Astrocyte (in vitro differentiated cells and primary cell): ENCODE results near the gene SIK3.

Experiments used
- CTCF ChIP-seq: IDR thresholded peaks from 2 replicates; pipeline ENCODE4 v1.5.1; 2011; ENCODE audit warnings: low read depth, mild to moderate bottlenecking, inconsistent platforms, low read length, moderate library complexity; ENCODE audit not compliant: insufficient read depth
- EZH2 ChIP-seq: IDR thresholded peaks from 2 replicates; pipeline ENCODE4 v1.6.1; 2012; ENCODE audit warnings: mild to moderate bottlenecking, low read length, inconsistent platforms; ENCODE audit not compliant: insufficient read depth

GRCh38 chr11:116888024-116888423, 210.2 kb downstream of the SIK3 start:
- TF ChIP-seq CTCF (no peak), EZH2 (no peak)
